Right renal cortex interstitium (tissue), 3 donors: ENCODE data around the gene THADA. TPM values are rescaled to one million over a fixed set of nuclear protein-coding genes. Genes with fewer than 3 reads are reported as not detected.
A peak's percentile ranks its signal among the peaks of the same experiment; 100 is the strongest.

Experiments used
- DNase-seq, 3 donors: peaks; one replicate each; pipeline ENCODE4 v3.0.0-alpha.2; 2013; ENCODE audit warnings: low read depth in 3 of 3, low spot score in 2 of 3
- polyA plus RNA-seq, 3 donors: library from polyadenylated mRNA; unstranded; fragments of 120-200 nt; gene quantifications; one replicate each; pipeline ENCODE4 v1.2.1, GENCODE V29; 2013; ENCODE audit not compliant: insufficient read length in 3 of 3

The THADA gene
- polyA plus RNA-seq, 3 donors, result 33.6 to 35.1 (median 34.5) TPM

- DNase-seq, result no peak
These were observed 327.5 kb downstream of the THADA start for GRCh38 chr2:43268066-43268953.

GRCh38 chr2:43267381-43267780 lies 328.5 kb downstream of the THADA start:
- DNase-seq, result no peak

- DNase-seq, result no peak
These were observed 329.1 kb downstream of the THADA start for GRCh38 chr2:43266711-43267111.

- no peak for DNase-seq
These were observed 330.4 kb downstream of the THADA start for GRCh38 chr2:43265421-43265820.

GRCh38 chr2:43265001-43265400 lies 330.8 kb downstream of the THADA start:
- DNase-seq, result no peak

GRCh38 chr2:43262951-43263350 lies 332.9 kb downstream of the THADA start:
- no peak for DNase-seq

GRCh38 chr2:43262239-43262638 lies 333.6 kb downstream of the THADA start:
- no peak for DNase-seq

- DNase-seq, result no peak
These were observed 336.3 kb downstream of the THADA start for GRCh38 chr2:43259512-43259911.

GRCh38 chr2:43258547-43259156 lies 337.2 kb downstream of the THADA start:
- DNase-seq, result no peak

GRCh38 chr2:43255296-43255910 lies 340.4 kb downstream of the THADA start:
- DNase-seq, result no peak

- DNase-seq, result no peak
These were observed 341.5 kb downstream of the THADA start for GRCh38 chr2:43254331-43254730.

- DNase-seq, result peak in 2 of 3 donors; percentile 63 to 68
These were observed 344.6 kb downstream of the THADA start for GRCh38 chr2:43251171-43251731.

GRCh38 chr2:43250015-43250414 lies 345.8 kb downstream of the THADA start:
- DNase-seq, result no peak

GRCh38 chr2:43248621-43249020 lies 347.2 kb downstream of the THADA start:
- no peak for DNase-seq

- no peak for DNase-seq
These were observed 349.2 kb downstream of the THADA start for GRCh38 chr2:43246641-43247040.

GRCh38 chr2:43241558-43241957 lies 354.3 kb downstream of the THADA start:
- DNase-seq, result no peak

GRCh38 chr2:43240766-43241150 lies 355.1 kb downstream of the THADA start:
- no peak for DNase-seq

- DNase-seq, result no peak
These were observed 355.7 kb downstream of the THADA start for GRCh38 chr2:43239981-43240765.

GRCh38 chr2:43238813-43239212 lies 357.0 kb downstream of the THADA start:
- no peak for DNase-seq

- DNase-seq, result no peak
These were observed 357.7 kb downstream of the THADA start for GRCh38 chr2:43238176-43238575.
